ENCODE measurements around the gene C17orf107.

DNA sequence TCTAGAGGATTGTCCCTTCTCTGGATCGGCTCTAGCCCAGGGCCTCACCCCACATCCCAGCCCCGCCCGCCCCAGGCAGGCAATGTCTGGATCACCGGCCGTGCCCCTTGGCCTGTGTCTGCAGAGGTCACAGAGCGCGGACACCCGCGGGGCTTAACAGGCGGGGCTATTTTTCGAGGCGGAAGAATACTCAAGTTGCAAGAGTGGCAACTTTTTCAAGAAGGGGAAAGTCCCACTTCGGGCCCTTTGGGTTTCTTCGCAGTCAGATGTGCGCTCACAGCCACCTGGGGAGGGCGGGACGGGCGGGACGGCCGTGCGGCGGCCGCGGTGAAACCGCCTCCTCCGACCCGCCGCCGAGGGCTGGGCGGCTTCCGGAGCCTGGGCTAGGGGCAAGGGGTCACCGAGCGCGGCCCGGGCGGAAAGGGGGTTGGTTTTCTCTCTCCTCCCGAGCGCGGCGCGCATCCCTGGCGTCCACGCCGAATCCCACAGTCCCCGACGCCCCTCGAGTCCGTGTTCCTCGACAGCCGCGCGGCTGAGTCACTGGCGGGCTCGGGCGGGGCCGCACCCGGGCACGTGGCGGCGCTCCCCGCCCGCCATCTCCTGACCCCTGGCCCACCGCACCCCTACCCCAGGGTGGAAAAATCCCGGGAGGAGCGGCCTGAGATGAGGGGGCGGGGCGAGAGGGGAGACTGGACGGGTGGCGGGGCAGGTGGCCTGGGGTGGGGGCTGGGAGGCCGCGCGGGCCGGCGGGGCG, 50.2 kb downstream of the C17orf107 start:
- TF ChIP-seq, protein P1, sequence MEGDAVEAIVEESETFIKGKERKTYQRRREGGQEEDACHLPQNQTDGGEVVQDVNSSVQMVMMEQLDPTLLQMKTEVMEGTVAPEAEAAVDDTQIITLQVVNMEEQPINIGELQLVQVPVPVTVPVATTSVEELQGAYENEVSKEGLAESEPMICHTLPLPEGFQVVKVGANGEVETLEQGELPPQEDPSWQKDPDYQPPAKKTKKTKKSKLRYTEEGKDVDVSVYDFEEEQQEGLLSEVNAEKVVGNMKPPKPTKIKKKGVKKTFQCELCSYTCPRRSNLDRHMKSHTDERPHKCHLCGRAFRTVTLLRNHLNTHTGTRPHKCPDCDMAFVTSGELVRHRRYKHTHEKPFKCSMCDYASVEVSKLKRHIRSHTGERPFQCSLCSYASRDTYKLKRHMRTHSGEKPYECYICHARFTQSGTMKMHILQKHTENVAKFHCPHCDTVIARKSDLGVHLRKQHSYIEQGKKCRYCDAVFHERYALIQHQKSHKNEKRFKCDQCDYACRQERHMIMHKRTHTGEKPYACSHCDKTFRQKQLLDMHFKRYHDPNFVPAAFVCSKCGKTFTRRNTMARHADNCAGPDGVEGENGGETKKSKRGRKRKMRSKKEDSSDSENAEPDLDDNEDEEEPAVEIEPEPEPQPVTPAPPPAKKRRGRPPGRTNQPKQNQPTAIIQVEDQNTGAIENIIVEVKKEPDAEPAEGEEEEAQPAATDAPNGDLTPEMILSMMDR (optimal IDR thresholded peaks at IDR 0.05 in 1 of 3, IDR thresholded peaks at IDR 0.05 in 1 of 3, conservative IDR thresholded peaks at IDR 0.05 in 1 of 3; ENCODE audit: extremely low read depth in 1 of 3, insufficient read depth in 2 of 3, low read length in 3 of 3), result no peak
- TF ChIP-seq EZH2 (IDR thresholded peaks at IDR 0.05; ENCODE audit: low read length), result no peak

All from keratinocyte (primary cell).